Left ventricle myocardium inferior (tissue), 1 donor: Measurements from ENCODE around the gene TSPAN18. TPM values are rescaled to one million over a fixed set of nuclear protein-coding genes. Genes with fewer than 3 reads are reported as not detected.

Source experiments
- DNase-seq: peaks from one replicate; pipeline ENCODE4 v3.0.0-alpha.2; 2020
- H3K27ac ChIP-seq: fragments of 200-600 bp; replicated peaks from 2 replicates; pipeline ENCODE4 v1.8.0; 2021
- H3K27me3 ChIP-seq: fragments of 200-600 bp; 2 replicates; pipeline ENCODE4 v1.8.0; 2021; ENCODE audit warnings: low read depth
- H3K36me3 ChIP-seq: fragments of 200-600 bp; 2 replicates; pipeline ENCODE4 v1.8.0; 2021
- H3K4me1 ChIP-seq: fragments of 200-600 bp; 2 replicates; pipeline ENCODE4 v1.8.0; 2021
- H3K4me3 ChIP-seq: fragments of 200-600 bp; 2 replicates; pipeline ENCODE4 v1.8.0; 2021; ENCODE audit warnings: mild to moderate bottlenecking, moderate library complexity
- H3K9me3 ChIP-seq: fragments of 200-600 bp; replicated peaks from 2 replicates; pipeline ENCODE4 v1.8.0; 2021
- CTCF ChIP-seq: fragments of 200-600 bp; IDR thresholded peaks from 2 replicates; pipeline ENCODE4 v1.8.0; 2021; ENCODE audit warnings: antibody characterized with exemption, mild to moderate bottlenecking, borderline replicate concordance
- intact Hi-C: fragments of 100-400 bp; cut with micrococcal nuclease; formaldehyde crosslinking; loops from one replicate; pipeline ENCODE4 v1.11.0; 2022
- total RNA-seq: library from RNA; stranded (reverse); fragmentation: NEBNext Ultra II Directional; extraction: Animal tissue kit (Norgen Biotek cat#: 25700); gene quantifications from one replicate; pipeline ENCODE4 v1.2.1, GENCODE V29; 2021
- donor health status: DM: no; HTN: yes; CAD: no; lungs with severe emphysema.

Gene TSPAN18
- total RNA-seq, 1 donor from 2014 or later: 129 TPM

- no peak for DNase-seq
- Histone ChIP-seq H3K9me3 (peaks cover 5% of the 10 kb centered on the region), H3K4me1 (peaks cover 93% of the 10 kb centered on the region), H3K27me3 (no peaks in the 10 kb centered on the region), H3K36me3 (no peaks in the 10 kb centered on the region), H3K4me3 (no peak overlapping the region), H3K27ac (no peak overlapping the region)
- intact Hi-C loops: no loop called here
- no peak for TF ChIP-seq CTCF
Measured at GRCh38 chr11:44822369-44822768, 95.6 kb downstream of the TSPAN18 start.

DNA sequence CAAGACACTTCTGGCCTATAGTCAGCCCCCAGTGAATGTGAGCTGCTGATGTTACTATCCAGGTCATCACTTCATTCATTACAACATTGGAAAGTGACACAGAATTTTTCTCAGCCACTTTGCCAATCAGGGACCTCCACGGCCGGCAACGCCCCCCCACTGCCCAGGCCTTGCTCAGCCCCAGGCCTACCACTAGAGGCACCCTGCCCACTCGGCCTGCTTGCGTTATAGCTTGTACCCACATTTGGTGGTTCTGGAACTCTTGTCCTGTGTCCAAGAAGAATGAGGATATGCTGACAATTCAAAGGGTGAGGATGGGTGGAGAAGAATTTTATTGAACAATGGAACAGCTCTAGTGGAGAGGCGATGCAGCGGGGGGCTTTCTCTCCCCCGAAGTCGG is 96.2 kb downstream of the TSPAN18 start:
- Histone ChIP-seq H3K4me3 (no peak overlapping the region), H3K9me3 (peaks cover 5% of the 10 kb centered on the region), H3K4me1 (peaks cover 92% of the 10 kb centered on the region), H3K27ac (peak overlapping the region; percentile 46), H3K27me3 (no peaks in the 10 kb centered on the region), H3K36me3 (no peaks in the 10 kb centered on the region)
- intact Hi-C loops: no loop called here
- no peak for DNase-seq
- TF ChIP-seq CTCF: no peak

DNA sequence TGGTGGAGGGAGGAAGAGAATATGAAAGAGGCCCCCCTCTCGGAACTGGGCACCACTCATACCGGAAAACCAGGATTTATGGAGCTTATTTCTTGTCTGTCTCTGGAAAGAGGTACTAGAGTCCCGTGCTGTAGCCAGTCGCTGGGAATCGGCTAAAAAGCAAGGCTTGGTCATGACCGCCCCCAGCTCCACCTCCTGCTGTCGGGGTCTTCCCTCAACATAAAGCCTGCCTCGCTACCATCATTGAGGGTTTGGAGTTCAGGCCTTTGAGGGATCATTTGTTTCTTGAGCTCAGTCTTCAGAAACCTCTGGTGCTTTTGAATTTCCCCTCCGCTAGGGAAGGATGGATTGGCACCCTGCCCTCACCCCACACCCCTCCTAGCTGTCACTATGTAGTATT is 97.1 kb downstream of the TSPAN18 start:
- no peak for TF ChIP-seq CTCF
- no peaks in the 10 kb centered on the region for H3K27me3 ChIP-seq
- H3K27ac ChIP-seq: peak overlapping the region; percentile 46
- H3K36me3 ChIP-seq: no peaks in the 10 kb centered on the region
- peaks cover 84% of the 10 kb centered on the region for H3K4me1 ChIP-seq
- intact Hi-C loops: no loop called here
- DNase-seq: no peak
- H3K9me3 ChIP-seq: peaks cover 5% of the 10 kb centered on the region
- no peak overlapping the region for H3K4me3 ChIP-seq

DNA sequence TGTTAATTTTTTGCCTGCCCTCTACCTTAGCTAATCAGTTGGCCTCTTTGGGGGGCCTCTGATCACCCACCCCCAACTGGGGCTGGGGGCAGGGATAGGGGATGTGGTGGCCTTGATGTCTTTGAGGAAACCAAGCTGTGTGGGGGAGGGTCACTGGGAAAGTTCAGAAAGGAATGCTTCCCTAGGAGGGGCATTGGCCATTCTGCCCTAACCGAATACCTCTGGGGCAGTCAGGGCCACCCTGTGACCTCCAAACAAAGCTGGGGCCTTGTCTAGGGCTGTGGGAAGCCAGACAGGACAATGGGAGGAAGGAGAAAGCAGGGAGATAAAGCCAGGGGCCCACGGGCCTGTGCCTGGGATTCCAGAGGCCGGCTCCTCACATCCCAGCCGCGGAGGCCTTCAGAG is 97.5 kb downstream of the TSPAN18 start:
- TF ChIP-seq CTCF: no peak
- H3K27ac ChIP-seq: peak overlapping the region; percentile 46
- H3K36me3 ChIP-seq: no peaks in the 10 kb centered on the region
- H3K4me3 ChIP-seq: no peak overlapping the region
- peaks cover 5% of the 10 kb centered on the region for H3K9me3 ChIP-seq
- intact Hi-C loops: no loop called here
- H3K27me3 ChIP-seq: no peaks in the 10 kb centered on the region
- H3K4me1 ChIP-seq: peaks cover 79% of the 10 kb centered on the region
- DNase-seq: no peak

DNA sequence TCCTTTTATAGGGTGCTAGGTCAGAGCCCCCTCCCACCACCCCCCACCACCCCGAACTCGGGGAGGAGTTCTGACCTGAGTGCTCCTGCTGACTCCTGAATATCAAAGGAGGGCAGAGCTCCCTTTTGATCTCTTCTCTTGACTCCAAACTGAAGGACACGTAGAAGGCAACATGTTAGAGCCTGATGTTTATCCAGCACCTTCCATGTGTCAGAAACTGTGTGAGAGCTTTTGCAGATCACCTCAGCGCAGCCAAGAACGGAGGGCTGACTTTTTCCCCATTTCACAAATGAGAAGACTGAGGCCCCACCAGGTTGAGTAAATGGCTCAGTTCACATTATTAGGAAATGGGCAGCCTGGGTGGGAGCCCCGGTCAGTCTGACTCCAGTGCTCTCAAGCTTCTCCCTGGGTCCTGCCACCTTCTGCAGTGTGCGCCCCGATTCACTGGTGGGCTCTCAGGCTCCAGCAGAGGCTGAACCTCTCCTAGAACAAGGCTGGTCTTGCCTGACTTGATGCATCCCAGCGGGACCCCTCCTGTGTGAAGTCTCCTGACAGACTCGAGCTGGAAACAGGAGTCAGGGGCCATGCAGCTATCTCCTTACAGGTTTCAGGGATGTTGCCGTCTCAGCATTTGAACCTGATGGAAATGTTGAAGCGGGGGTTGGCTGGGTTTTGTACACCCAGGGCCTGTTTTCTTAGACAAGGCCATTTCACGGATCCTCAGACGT is 98.5 kb downstream of the TSPAN18 start:
- Histone ChIP-seq H3K27ac (peak overlapping the region; percentile 46), H3K4me3 (no peak overlapping the region), H3K9me3 (peaks cover 5% of the 10 kb centered on the region), H3K27me3 (no peaks in the 10 kb centered on the region), H3K4me1 (peaks cover 70% of the 10 kb centered on the region), H3K36me3 (no peaks in the 10 kb centered on the region)
- no peak for TF ChIP-seq CTCF
- intact Hi-C loops: no loop called here
- DNase-seq: no peak
